Upper lobe of left lung (tissue), 4 donors: ENCODE measurements around the gene RNF213.

Source experiments
- EP300 ChIP-seq, 4 donors: sonication (generic); formaldehyde crosslinking; IDR thresholded peaks; one replicate each; pipeline ENCODE4 v1.5.1; 2017; ENCODE audit warnings: antibody characterized with exemption in 4 of 4, control low read depth in 2 of 4
- POLR2A ChIP-seq, 4 donors: fragments of 450-650 bp; IDR thresholded peaks; one replicate each; pipeline ENCODE4 v1.5.1; 2016 to 2017; ENCODE audit warnings: antibody characterized with exemption in 4 of 4, mild to moderate bottlenecking in 2 of 4
- POLR2AphosphoS5 ChIP-seq, 2 donors: sonication (generic); formaldehyde crosslinking; IDR thresholded peaks; one replicate each; pipeline ENCODE4 v1.5.1; 2017; ENCODE audit warnings: antibody characterized with exemption in 2 of 2
- TF ChIP-seq, protein P1 (sequence below), 6 experiments: fragments of 450-650 bp in 4 of 6; fragments of 200-600 bp in 2 of 6; sonication (generic) in 2 of 6; IDR thresholded peaks; one replicate each; pipeline ENCODE4 v1.5.1; 2016 to 2019; ENCODE audit warnings: antibody characterized with exemption in 6 of 6

DNA sequence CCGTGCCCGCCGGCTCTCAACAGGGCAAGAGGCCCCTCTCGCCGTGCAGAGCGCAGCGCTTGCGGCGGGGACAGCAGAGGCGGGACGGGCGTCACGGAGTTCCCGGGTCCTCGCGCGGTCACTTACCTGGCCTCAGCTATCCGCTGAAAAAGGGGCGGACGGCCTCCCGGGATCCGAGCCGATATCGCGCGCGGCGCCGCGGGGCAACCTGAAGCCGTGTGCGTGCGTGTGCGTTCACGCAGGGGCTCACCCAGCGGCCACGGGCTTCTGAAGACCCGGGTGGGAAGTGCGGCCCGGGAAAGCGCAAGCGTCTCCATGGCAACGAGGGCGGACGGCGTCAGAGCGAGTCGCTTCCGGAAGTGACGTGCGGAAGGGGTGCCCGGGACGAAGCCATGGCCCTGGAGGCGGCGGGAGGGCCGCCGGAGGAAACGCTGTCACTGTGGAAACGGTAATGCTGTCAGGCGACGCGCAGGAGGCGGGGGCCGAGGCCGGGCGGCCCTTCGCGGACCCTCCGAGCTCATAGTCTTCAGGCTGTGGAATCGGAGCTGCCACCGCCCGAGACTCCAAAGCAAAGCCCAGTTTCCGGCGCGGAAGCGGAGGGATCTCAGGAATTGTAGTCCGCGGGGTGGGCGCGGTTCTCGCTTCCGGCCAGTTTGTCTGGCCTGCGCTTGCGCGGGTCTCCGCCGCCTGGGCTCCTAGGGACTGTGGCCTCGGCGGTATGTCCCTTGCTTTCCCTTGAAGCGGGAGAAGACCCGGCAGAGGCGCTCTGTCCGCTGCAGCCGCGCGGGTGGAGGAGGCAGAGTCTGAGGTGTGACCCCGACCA lies 154.4 kb downstream of the RNF213 start, which contains the start of gene ENDOV:
- TF ChIP-seq, protein P1, sequence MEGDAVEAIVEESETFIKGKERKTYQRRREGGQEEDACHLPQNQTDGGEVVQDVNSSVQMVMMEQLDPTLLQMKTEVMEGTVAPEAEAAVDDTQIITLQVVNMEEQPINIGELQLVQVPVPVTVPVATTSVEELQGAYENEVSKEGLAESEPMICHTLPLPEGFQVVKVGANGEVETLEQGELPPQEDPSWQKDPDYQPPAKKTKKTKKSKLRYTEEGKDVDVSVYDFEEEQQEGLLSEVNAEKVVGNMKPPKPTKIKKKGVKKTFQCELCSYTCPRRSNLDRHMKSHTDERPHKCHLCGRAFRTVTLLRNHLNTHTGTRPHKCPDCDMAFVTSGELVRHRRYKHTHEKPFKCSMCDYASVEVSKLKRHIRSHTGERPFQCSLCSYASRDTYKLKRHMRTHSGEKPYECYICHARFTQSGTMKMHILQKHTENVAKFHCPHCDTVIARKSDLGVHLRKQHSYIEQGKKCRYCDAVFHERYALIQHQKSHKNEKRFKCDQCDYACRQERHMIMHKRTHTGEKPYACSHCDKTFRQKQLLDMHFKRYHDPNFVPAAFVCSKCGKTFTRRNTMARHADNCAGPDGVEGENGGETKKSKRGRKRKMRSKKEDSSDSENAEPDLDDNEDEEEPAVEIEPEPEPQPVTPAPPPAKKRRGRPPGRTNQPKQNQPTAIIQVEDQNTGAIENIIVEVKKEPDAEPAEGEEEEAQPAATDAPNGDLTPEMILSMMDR (IDR thresholded peaks at IDR 0.05), result peak in 3 of 6 experiments; percentile 18 to 41 (median 25)
- TF ChIP-seq POLR2AphosphoS5 (IDR thresholded peaks at IDR 0.05) (peak; percentile 70 to 87), POLR2A (IDR thresholded peaks at IDR 0.05) (peak in 2 of 4 donors; percentile 55 to 79), EP300 (IDR thresholded peaks at IDR 0.05) (peak in 1 of 4 donors; percentile 30)
